NCI-H1694 treated with DMSO at 0.1 percent for 48 hours (cell line): ENCODE measurements around the gene INPP5A.
"Not testable (repeated sequence)": the region's sequence is repeated elsewhere in the genome, so short reads cannot be mapped to it uniquely, and the experiment has no call there.

Experiments
- DNase-seq: peaks from one replicate; lab custom pipeline; 2025; lab: John Stamatoyannopoulos, UW

INPP5A gene

GRCh38 chr10:132690821-132691610, 153.4 kb downstream of the INPP5A start:
- DNase-seq: no peak

DNA sequence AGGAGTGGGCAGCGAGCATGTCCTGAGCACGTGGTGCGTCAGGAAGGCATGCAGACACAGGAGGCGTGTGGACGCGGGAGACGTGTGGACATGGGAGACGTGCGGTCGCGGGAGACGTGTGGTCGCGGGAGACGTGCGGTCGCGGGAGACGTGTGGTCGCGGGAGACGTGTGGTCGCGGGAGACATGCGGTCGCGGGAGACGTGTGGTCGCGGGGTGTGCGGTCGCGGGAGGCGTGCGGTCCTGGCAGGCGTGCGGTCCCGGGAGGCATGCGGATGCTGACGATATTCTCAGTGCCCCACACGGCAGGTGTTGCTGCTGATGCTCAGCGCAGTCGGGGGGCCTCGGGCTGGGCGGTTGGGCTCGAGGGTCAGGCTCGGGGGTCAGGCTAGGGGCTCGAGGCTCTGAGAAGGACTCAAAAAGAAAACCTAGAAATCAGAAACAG, 154.1 kb downstream of the INPP5A start:
- DNase-seq: no peak

DNA sequence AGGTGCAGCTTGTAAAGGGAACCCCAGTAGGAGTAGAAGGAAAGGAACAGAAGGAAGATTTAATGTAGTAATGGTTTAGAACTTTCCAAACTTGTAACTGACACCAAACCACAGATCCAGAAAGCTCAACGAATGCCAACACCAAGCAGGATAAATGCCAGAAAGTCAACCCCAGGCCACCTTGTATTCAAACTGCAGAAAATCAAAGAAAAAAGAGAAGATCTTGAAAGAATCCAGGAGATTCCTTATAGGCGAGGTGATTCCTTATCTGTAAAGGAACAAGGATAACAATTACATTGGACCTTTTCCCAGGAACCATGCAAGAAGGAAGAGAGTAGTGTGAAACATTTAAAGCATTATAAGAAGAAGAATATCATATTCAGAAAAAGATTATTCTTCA, 154.7 kb downstream of the INPP5A start:
- no peak for DNase-seq

GRCh38 chr10:132693676-132694075, 156.1 kb downstream of the INPP5A start:
- no peak for DNase-seq

- DNase-seq: no peak
These were observed 158.6 kb downstream of the INPP5A start for GRCh38 chr10:132696204-132696603.

DNA sequence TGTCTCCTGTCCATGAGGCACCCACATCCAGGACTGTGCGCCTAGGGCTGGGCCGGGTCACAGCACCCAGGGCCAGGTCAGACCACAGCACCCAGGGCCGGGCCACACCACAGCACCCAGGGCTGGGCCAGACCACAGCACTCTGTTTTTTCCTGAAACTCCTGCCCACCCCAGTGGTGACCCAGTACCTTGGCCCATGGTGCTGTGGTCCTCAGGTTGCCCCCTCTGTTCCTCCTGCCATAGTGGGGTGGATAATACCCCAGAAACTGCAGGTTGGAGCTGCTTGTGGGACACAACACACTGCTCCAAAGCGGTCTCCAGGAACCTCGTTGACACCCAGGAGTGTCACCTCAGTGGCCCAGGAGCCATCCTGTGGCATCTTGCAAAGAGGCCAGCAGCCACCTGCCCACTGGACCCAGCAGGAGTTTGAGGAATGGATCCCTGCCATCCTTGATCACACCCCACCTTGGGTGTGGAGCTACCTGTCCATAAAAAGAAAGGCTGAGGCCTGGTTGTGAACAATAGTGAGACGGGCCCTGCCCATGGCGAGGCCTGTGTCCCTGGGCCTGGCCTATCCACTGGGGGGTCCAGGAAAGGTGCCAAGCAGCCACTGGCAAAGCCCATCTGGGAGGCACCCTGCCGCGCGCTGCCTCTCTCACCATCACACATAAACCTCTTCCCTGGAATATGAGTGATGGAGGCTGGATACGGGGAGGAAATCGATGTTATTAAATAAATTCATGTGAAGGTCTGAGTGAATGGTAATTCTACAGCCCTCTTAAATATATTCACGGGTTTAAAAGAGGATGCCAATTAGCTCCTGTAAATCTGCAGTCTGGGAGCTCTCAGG, 159.4 kb downstream of the INPP5A start:
- no peak for DNase-seq

DNA sequence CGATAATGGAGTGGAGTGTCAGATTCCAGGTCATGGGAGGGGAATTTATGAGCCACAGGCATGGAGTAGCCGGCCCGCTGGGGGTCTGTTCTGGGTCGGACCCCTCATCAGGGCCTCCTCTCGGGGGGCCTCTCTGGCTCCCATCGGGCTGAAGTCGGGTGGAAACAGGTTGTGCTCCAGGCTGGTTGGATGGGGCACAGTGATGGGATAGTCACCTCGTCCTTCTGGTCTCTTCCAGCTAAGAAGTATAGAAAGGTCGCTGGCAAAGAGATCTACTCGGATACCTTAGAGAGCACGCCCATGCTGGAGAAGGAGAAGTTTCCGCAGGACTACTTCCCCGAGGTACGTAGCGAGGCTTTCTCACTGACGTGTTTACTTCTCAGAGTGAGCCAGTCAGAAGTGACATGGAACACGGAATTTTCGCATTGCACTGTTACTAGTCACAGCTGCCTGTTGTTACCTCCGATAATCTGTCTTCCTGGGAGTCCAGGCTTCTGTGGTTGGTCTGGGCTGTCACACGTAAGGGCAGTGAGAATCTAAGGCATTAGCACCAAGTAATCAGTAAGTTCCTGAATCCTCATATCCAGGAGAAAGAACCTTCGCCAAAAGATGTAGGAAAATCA, 160.1 kb downstream of the INPP5A start:
- DNase-seq: no peak

- DNase-seq: no peak
These were observed 160.7 kb downstream of the INPP5A start for GRCh38 chr10:132698211-132698751.

DNA sequence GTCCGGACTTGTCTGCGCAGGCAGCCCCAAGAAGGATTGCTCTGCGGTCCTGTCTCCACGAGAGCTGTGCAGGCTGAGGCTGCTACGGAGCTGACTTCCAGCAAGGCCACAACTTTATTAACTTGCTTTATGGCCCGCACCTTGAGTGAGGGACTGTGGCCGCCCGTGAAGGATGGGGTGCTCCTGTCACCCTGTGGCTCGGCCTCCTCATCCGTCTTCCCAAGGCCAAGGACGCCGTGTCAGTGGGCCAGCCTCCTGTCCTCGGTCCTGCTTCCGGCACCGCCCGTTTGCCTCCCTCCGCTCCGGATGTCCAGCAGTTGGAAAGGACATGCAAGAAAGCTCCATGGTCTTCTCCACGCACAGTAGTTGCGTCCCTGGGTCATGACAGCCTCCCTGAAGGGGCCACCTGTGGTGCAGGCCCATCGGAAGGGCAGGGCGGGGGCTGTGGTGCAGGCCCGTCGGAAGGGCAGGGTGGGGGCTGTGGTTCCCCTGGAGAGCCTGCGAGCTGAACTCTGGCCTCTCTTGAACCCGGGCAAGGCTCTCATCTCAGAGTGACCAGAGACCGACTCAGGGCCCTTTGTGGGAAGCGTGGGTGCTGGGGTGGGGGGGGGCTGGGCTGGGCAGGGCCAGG, 161.3 kb downstream of the INPP5A start:
- DNase-seq: no peak

- DNase-seq: no peak
These were observed 162.0 kb downstream of the INPP5A start for GRCh38 chr10:132699411-132700155.

- no peak for DNase-seq
These were observed 162.8 kb downstream of the INPP5A start for GRCh38 chr10:132700156-132701098.

DNA sequence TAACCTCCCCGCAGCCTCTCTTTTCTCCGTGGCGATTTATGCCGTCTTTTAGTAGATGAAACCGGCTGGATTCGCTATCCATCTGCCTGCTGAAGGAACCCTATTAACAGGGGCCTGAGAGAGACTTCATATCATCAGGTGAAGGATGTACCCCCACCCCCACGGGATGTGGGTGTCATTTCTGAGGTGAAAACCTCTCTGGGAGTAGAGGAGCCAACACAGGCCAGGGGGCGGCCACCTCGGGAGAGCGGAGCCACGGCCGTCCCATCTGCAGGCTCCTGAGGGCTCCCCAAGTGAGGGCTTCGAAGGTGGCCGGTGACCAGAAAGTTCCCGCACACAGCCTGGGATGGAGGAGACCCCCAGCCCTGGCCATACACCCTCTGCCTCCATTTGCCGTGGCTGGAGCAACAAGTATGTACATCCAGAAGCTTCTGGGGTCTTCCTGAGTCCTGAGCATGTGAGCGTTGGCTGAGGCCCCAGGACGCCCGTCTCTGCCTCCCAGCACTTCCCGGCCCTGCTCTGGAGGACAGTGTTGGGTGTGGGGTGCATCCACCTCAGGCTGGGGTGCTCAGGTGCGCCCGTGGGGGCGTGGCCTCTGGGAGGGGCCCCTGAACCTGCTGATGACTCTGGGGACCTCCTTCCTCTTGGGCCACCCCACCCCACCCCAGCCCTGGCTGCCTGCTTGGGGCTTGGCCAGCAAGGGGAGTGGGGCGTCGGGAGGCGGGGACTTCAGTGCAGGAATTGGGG, 163.7 kb downstream of the INPP5A start:
- DNase-seq: no peak

- DNase-seq: no peak
These were observed 164.2 kb downstream of the INPP5A start for GRCh38 chr10:132701846-132702190.

GRCh38 chr10:132702601-132703418, 165.2 kb downstream of the INPP5A start:
- no peak for DNase-seq

DNA sequence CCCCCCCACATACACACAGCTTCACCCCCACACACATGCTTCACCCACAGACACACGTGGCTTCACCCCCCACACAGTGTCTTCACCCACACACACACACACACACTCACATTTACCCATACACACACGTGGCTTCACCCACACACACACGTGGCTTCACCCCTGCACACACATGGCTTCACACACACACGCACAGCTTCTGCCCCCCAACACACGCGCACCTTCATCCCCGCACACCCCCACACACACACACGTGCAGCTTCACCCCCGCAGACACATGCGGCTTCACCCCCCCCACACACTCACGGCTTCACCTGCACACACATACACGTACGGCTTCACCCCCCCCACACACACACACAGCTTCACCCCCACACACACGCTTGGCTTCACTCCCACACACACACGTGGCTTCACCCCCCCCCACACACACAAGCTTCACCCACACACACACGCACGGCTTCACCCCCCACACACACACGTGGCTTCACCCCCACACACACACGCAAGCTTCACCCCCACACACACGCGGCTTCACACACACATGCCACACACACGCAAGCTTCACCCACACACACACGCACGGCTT, 165.9 kb downstream of the INPP5A start:
- DNase-seq: no peak

DNA sequence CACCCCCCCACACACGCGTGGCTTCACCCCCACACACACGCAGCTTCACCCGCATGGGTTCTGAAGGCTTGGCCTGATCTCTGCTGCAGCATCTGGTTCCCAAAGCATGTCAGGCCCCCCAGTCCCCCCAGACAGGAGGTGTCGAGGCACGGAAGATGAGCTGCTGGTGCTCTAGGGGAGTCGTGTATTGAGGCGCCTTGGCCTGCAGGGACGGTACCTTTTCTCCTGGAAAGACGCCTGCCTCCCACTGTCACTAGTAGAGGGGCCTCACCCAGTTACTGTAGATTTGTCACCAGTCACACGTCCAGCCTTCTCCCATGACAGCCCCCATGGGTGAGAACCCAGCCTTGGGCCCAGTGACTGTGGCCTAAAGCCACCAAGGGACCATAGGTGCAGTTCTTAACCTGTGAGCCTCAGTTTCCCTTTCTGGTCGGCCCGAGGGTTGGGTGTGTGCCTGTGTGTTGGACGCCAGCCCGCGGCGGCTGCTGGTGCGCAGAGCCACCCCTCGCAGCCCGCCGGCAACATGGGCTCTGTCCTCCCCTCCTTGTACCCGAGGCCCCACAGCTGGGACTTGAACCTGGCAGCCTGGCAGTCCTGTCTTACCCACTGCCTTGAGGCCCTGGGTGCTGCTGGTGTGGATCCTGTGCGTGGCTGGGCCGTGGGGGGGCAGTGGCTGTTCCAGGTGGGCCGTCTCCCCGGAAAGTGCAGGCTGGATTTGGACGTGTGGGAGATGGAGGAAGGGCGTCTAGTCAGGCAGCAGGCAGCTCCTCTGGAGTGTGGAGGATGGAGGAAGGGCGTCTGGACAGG, 166.6 kb downstream of the INPP5A start:
- no peak for DNase-seq

- not testable (repeated sequence) for DNase-seq
These were observed 167.2 kb downstream of the INPP5A start for GRCh38 chr10:132704815-132705064.

GRCh38 chr10:132705173-132705572, 167.6 kb downstream of the INPP5A start:
- no peak for DNase-seq
